SK-N-SH (cell line): Measurements from ENCODE around the gene CLASP1. TPM values are rescaled to one million over a fixed set of nuclear protein-coding genes. Genes with fewer than 3 reads are reported as not detected.

Experiments
- CTCF ChIA-PET: fragments of 300-600, 350-600 bp; formaldehyde crosslinking; extraction: SDS; loops from one replicate; lab custom pipeline; 2021; lab: Yijun Ruan, JAX
- POLR2A ChIA-PET: fragments of 350-600 bp; sonication (Branson Sonifier 250); formaldehyde crosslinking; extraction: SDS; loops from one replicate; lab custom pipeline; 2020; ENCODE audit warnings: antibody characterized with exemption, inconsistent platforms; lab: Yijun Ruan, JAX
- DNase-seq: peaks from one replicate; pipeline ENCODE4 v3.0.0; 2012
- H2AFZ ChIP-seq: fragments of 200-600 bp; sonication (generic); 2 replicates; pipeline ENCODE4 v1.8.1; 2016; ENCODE audit warnings: antibody characterized with exemption, mild to moderate bottlenecking, low read depth
- H3F3A ChIP-seq: fragments of 200-600 bp; sonication (generic); replicated peaks from 2 replicates; pipeline ENCODE3; 2016; ENCODE audit warnings: antibody characterized with exemption, mild to moderate bottlenecking; ENCODE audit not compliant: insufficient read depth
- H3K27ac ChIP-seq, 2 experiments: fragments of 200-500 bp in 1 of 2; fragments of 200-600 bp in 1 of 2; sonication (Bioruptor generic) in 1 of 2; sonication (generic), shearing (Covaris generic) in 1 of 2; 2 replicates each; pipeline versions ENCODE4 v1.5.1 to v1.6.1; 2014 to 2016; ENCODE audit warnings: low read depth in 2 of 2, inconsistent platforms in 1 of 2, low read length in 1 of 2, mild to moderate bottlenecking in 1 of 2, mixed read lengths in 1 of 2
- H3K27me3 ChIP-seq: fragments of 200-600 bp; sonication (generic), shearing (Covaris generic); 2 replicates; pipeline ENCODE4 v1.6.1; 2016; ENCODE audit warnings: mixed run types; ENCODE audit not compliant: insufficient read depth
- H3K36me3 ChIP-seq, 2 experiments: fragments of 200-500 bp in 1 of 2; fragments of 200-600 bp in 1 of 2; sonication (Bioruptor generic) in 1 of 2; sonication (generic) in 1 of 2; replicated peaks in 1 of 2; 2 replicates each; pipeline versions ENCODE3 to v1.5.1; 2014 to 2016; ENCODE audit warnings: low read length in 1 of 2, mild to moderate bottlenecking in 1 of 2; ENCODE audit not compliant: insufficient read depth in 2 of 2, control insufficient read depth in 1 of 2
- H3K4me1 ChIP-seq, 2 experiments: fragments of 200-500 bp in 1 of 2; fragments of 200-600 bp in 1 of 2; sonication (Bioruptor generic) in 1 of 2; sonication (generic), shearing (Covaris generic) in 1 of 2; 2 replicates each; pipeline versions ENCODE4 v1.5.1 to v1.6.1; 2014 to 2016; ENCODE audit warnings: low read depth in 1 of 2, low read length in 1 of 2, mixed run types in 1 of 2; ENCODE audit not compliant: insufficient read depth in 2 of 2, control insufficient read depth in 1 of 2
- H3K4me2 ChIP-seq: fragments of 200-600 bp; sonication (generic), shearing (Covaris generic); 2 replicates; pipeline ENCODE4 v1.6.1; 2017; ENCODE audit warnings: mixed run types
- H3K4me3 ChIP-seq, 2 experiments: fragments of 200-500 bp in 1 of 2; fragments of 200-600 bp in 1 of 2; sonication (Bioruptor generic) in 1 of 2; sonication (generic), shearing (Covaris generic) in 1 of 2; 2 replicates each; pipeline versions ENCODE4 v1.5.1 to v1.8.1; 2014 to 2016; ENCODE audit warnings: low read depth in 2 of 2, inconsistent platforms in 1 of 2, low read length in 1 of 2, mild to moderate bottlenecking in 1 of 2, mixed read lengths in 1 of 2, moderate library complexity in 1 of 2
- H3K79me2 ChIP-seq: fragments of 200-600 bp; sonication (generic); 2 replicates; pipeline ENCODE4 v1.8.1; 2017; ENCODE audit warnings: mild to moderate bottlenecking; ENCODE audit not compliant: insufficient read depth
- H3K9ac ChIP-seq: fragments of 200-600 bp; sonication (generic); 2 replicates; pipeline ENCODE4 v1.6.1; 2017; ENCODE audit warnings: mixed run types
- H3K9me2 ChIP-seq: fragments of 200-600 bp; sonication (generic); 2 replicates; pipeline ENCODE4 v1.6.1; 2017; ENCODE audit warnings: mixed run types
- H3K9me3 ChIP-seq: fragments of 200-600 bp; sonication (generic); 2 replicates; pipeline ENCODE4 v1.6.1; 2017; ENCODE audit warnings: mixed run types, mild to moderate bottlenecking, moderate library complexity
- H4K20me1 ChIP-seq: fragments of 200-600 bp; sonication (generic); 2 replicates; pipeline ENCODE4 v1.6.1; 2017; ENCODE audit warnings: mild to moderate bottlenecking, mixed run types; ENCODE audit not compliant: insufficient read depth
- CTCF ChIP-seq: fragments of 200-600 bp; sonication (generic); IDR thresholded peaks from 2 replicates; pipeline ENCODE4 v1.6.1; 2017; ENCODE audit warnings: antibody characterized with exemption, mild to moderate bottlenecking, moderate library complexity
- ELF1 ChIP-seq: IDR thresholded peaks from 2 replicates; pipeline ENCODE4 v1.4.0; 2012
- FOSL2 ChIP-seq: IDR thresholded peaks from 2 replicates; pipeline ENCODE4 v1.4.0; 2012; ENCODE audit warnings: low read depth, mild to moderate bottlenecking, moderate library complexity, borderline replicate concordance
- FOXJ3 ChIP-seq: sonication (generic); formaldehyde crosslinking; IDR thresholded peaks from 2 replicates; pipeline ENCODE4 v1.5.1; 2020; ENCODE audit warnings: mild to moderate bottlenecking, missing genetic modification reagents
- GABPA ChIP-seq: IDR thresholded peaks from 2 replicates; pipeline ENCODE4 v1.4.0; 2012; ENCODE audit warnings: low read depth, mild to moderate bottlenecking
- GATA2 ChIP-seq: sonication (generic); formaldehyde crosslinking; IDR thresholded peaks from 2 replicates; pipeline ENCODE4 v1.5.0; 2020; ENCODE audit warnings: mild to moderate bottlenecking, missing genetic modification reagents
- JUND ChIP-seq: IDR thresholded peaks from 2 replicates; pipeline ENCODE4 v1.4.0; 2012
- MAX ChIP-seq: IDR thresholded peaks from 2 replicates; pipeline ENCODE4 v1.4.0; 2012; ENCODE audit warnings: low read depth
- MXI1 ChIP-seq: IDR thresholded peaks from 2 replicates; pipeline ENCODE4 v1.6.1; 2012; ENCODE audit warnings: mild to moderate bottlenecking, low read depth, low read length, improper control_type of control experiment
- NFIC ChIP-seq: IDR thresholded peaks from 2 replicates; pipeline ENCODE4 v1.4.0; 2012; ENCODE audit warnings: borderline replicate concordance
- NRF1 ChIP-seq: IDR thresholded peaks from 2 replicates; pipeline ENCODE4 v1.6.1; 2012; ENCODE audit warnings: low read depth, mild to moderate bottlenecking, low read length
- POLR2AphosphoS5 ChIP-seq: IDR thresholded peaks from 2 replicates; pipeline ENCODE4 v1.6.1; 2012; ENCODE audit warnings: low read depth, low read length
- RCOR1 ChIP-seq: fragments of 150-350 bp; IDR thresholded peaks from 2 replicates; pipeline ENCODE4 v1.6.1; 2017; ENCODE audit warnings: antibody characterized with exemption, low read length
- RFX5 ChIP-seq: IDR thresholded peaks from 2 replicates; pipeline ENCODE4 v1.6.1; 2012; ENCODE audit warnings: mild to moderate bottlenecking, improper control_type of control experiment, low read length
- RXRA ChIP-seq: IDR thresholded peaks from 2 replicates; pipeline ENCODE4 v1.4.0; 2012; ENCODE audit warnings: low read depth, mild to moderate bottlenecking, borderline replicate concordance
- TAF1 ChIP-seq: IDR thresholded peaks from 2 replicates; pipeline ENCODE4 v1.6.1; 2012; ENCODE audit warnings: low read depth, mild to moderate bottlenecking, low read length, moderate library complexity, borderline replicate concordance
- TEAD4 ChIP-seq: IDR thresholded peaks from 2 replicates; pipeline ENCODE4 v1.4.0; 2012; ENCODE audit warnings: mild to moderate bottlenecking, borderline replicate concordance; ENCODE audit not compliant: insufficient read depth
- YY1 ChIP-seq: IDR thresholded peaks from 2 replicates; pipeline ENCODE4 v1.4.0; 2012; ENCODE audit warnings: low read depth, mild to moderate bottlenecking
- WGBS: methylation state at CpG from one replicate; pipeline ENCODE4 v1.1.6; 2017; ENCODE audit warnings: low lambda C conversion rate; 5-methylcytosine and 5-hydroxymethylcytosine counted together
- polyA plus RNA-seq, 3 experiments: library from polyadenylated mRNA; depleted of rRNA; stranded (reverse); fragments of >200 nt; gene quantifications; 2 replicates each; pipeline ENCODE4 v1.2.3, GENCODE V29; 2012
- TF ChIP-seq, protein P1 (sequence below): fragments of 150-350 bp; IDR thresholded peaks from 2 replicates; pipeline ENCODE4 v1.6.1; 2017; ENCODE audit warnings: antibody characterized with exemption, low read length, low read depth, borderline replicate concordance

The CLASP1 gene
- polyA plus RNA-seq, 1 of the 3 experiments (the other 2 are of a cell fraction): 4.9 TPM

DNA sequence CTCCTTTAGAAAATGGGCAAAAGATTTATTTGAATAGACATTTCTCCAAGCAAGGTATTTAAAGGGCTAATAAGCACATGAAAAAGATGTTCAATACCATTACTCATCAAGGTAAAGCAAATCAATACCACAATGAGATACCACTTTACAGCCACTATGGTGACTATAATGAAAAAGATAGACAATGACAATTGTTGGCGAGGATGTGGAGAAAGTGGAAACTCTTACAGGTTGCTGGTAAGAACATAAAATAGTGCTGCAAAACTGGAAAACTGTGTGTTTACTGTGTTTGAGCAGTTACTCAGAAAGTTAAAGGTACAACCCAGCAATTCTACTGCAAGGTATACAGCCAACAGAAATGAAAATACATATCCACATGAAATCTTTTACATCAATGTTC is 150.5 kb downstream of the CLASP1 start:
- peaks cover 24 to 31% of the 10 kb centered on the region in 2 experiments for H3K36me3 ChIP-seq
- no peak for DNase-seq
- H3K9me3 ChIP-seq: no peaks in the 10 kb centered on the region
- H3K4me3 ChIP-seq: no peak overlapping the region
- ChIA-PET CTCF (no interaction called here), POLR2A (no interaction called here)
- TF ChIP-seq JUND: no peak
- TF ChIP-seq NRF1: no peak
- no peak for TF ChIP-seq FOSL2
- TF ChIP-seq, protein P1, sequence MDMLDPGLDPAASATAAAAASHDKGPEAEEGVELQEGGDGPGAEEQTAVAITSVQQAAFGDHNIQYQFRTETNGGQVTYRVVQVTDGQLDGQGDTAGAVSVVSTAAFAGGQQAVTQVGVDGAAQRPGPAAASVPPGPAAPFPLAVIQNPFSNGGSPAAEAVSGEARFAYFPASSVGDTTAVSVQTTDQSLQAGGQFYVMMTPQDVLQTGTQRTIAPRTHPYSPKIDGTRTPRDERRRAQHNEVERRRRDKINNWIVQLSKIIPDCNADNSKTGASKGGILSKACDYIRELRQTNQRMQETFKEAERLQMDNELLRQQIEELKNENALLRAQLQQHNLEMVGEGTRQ: no peak
- no peak for TF ChIP-seq CTCF
- no peak for TF ChIP-seq GABPA
- TF ChIP-seq ELF1: no peak
- no peak for TF ChIP-seq RXRA
- TF ChIP-seq TAF1: no peak
- no peak for TF ChIP-seq POLR2AphosphoS5
- TF ChIP-seq GATA2 (CRISPR knock-in tag): no peak
- TF ChIP-seq MAX: no peak
- TF ChIP-seq RCOR1: no peak
- TF ChIP-seq RFX5: no peak
- no peak for TF ChIP-seq MXI1
- TF ChIP-seq TEAD4: no peak
- no peak for TF ChIP-seq YY1
- TF ChIP-seq FOXJ3 (CRISPR knock-in tag): no peak
- TF ChIP-seq NFIC: no peak
- no peaks in the 10 kb centered on the region for H3K9me2 ChIP-seq
- H3K4me2 ChIP-seq: no peak overlapping the region
- H4K20me1 ChIP-seq: no peaks in the 10 kb centered on the region
- no peaks in the 10 kb centered on the region for H3K27me3 ChIP-seq
- 96% methylated on average over 1 of the region's 1 CpG for WGBS
- no peak overlapping the region for H3K9ac ChIP-seq
- no peak overlapping the region for H2AFZ ChIP-seq
- H3K27ac ChIP-seq: no peak overlapping the region
- H3K79me2 ChIP-seq: peaks cover 26% of the 10 kb centered on the region; the same call in 1 of the 2 replicates
- H3K4me1 ChIP-seq: peaks cover 0 to 20% of the 10 kb centered on the region in 2 experiments; a peak in 2 of 4 replicates
- H3F3A ChIP-seq: peaks cover 3% of the 10 kb centered on the region
